T follicular helper cell (primary cell): ENCODE measurements around the gene PKLR.
"Not testable (repeated sequence)": the region's sequence is repeated elsewhere in the genome, so short reads cannot be mapped to it uniquely, and the experiment has no call there.

Experiments used
- DNase-seq: peaks from one replicate; pipeline ENCODE4 v3.0.0-alpha.2; 2020; ENCODE audit warnings: low read depth

The PKLR gene

GRCh38 chr1:155255243-155256007 is 45.8 kb downstream of the PKLR start, which contains the start of gene ENTREP3:
Gene ENTREP3, minus strand, starts transcription at chr1:155255483. Its CDS starts 606 bp downstream, at chr1:155254877.
- DNase-seq: peak; percentile 70

- DNase-seq: no peak
Measured at GRCh38 chr1:155254714-155255242, 46.5 kb downstream of the PKLR start.

GRCh38 chr1:155254228-155254713 is 47.0 kb downstream of the PKLR start:
- DNase-seq: no peak

GRCh38 chr1:155253797-155254196 is 47.4 kb downstream of the PKLR start:
- no peak for DNase-seq

- DNase-seq: no peak
Measured at GRCh38 chr1:155253208-155253607, 48.0 kb downstream of the PKLR start.

- no peak for DNase-seq
Measured at GRCh38 chr1:155251566-155251965, 49.7 kb downstream of the PKLR start.

GRCh38 chr1:155250633-155251449 is 50.4 kb downstream of the PKLR start:
- DNase-seq: peak; percentile 94

- DNase-seq: no peak
Measured at GRCh38 chr1:155250246-155250632, 51.0 kb downstream of the PKLR start.

- no peak for DNase-seq
Measured at GRCh38 chr1:155247667-155248553, 53.3 kb downstream of the PKLR start.

GRCh38 chr1:155246796-155247195 is 54.4 kb downstream of the PKLR start:
- not testable (repeated sequence) for DNase-seq

GRCh38 chr1:155245163-155245524 is 56.1 kb downstream of the PKLR start:
- DNase-seq: no peak

GRCh38 chr1:155244368-155245162 is 56.7 kb downstream of the PKLR start:
- peak; percentile 86 for DNase-seq

- no peak for DNase-seq
Measured at GRCh38 chr1:155242805-155243358, 58.4 kb downstream of the PKLR start.

- no peak for DNase-seq
Measured at GRCh38 chr1:155241841-155242264, 59.4 kb downstream of the PKLR start.

- DNase-seq: peak; percentile 63
Measured at GRCh38 chr1:155241069-155241679, 60.1 kb downstream of the PKLR start.
